Endodermal cell (in vitro differentiated cells): Measurements from ENCODE around the gene DYNC1I1. TPM values are rescaled to one million over a fixed set of nuclear protein-coding genes. Genes with fewer than 3 reads are reported as not detected.

Experiments
- DNase-seq: peaks from one replicate; pipeline ENCODE4 v3.0.0-alpha.2; 2017
- H3K27ac ChIP-seq: 2 replicates; pipeline ENCODE4 v1.5.1; 2013; ENCODE audit warnings: mild to moderate bottlenecking, low read depth, low read length, moderate library complexity
- H3K27me3 ChIP-seq: 2 replicates; pipeline ENCODE4 v1.6.1; 2013; ENCODE audit warnings: mild to moderate bottlenecking, low read length, moderate library complexity; ENCODE audit not compliant: insufficient read depth, control insufficient read depth, poor library complexity, severe bottlenecking
- H3K36me3 ChIP-seq: 2 replicates; pipeline ENCODE4 v1.7.0; 2013; ENCODE audit warnings: mild to moderate bottlenecking, low read length, moderate library complexity; ENCODE audit not compliant: control insufficient read depth, insufficient read depth
- H3K4me1 ChIP-seq: one replicate; pipeline ENCODE4 v1.7.0; 2013; ENCODE audit warnings: low read length; ENCODE audit not compliant: control insufficient read depth, insufficient read depth
- H3K4me3 ChIP-seq: 2 replicates; pipeline ENCODE4 v1.5.1; 2013; ENCODE audit warnings: mild to moderate bottlenecking, low read length, moderate library complexity
- H3K9ac ChIP-seq: 2 replicates; pipeline ENCODE4 v1.6.1; 2013; ENCODE audit warnings: mild to moderate bottlenecking, low read length, moderate library complexity; ENCODE audit not compliant: poor library complexity, severe bottlenecking; ENCODE audit errors: extremely low read depth
- H3K9me3 ChIP-seq: 2 replicates; pipeline ENCODE4 v1.6.1; 2013; ENCODE audit warnings: mild to moderate bottlenecking, low read length, moderate library complexity; ENCODE audit not compliant: control insufficient read depth
- H3K27ac Mint-ChIP-seq: 2 replicates; pipeline ENCODE4 v1.8.0; 2020; ENCODE audit warnings: mixed read lengths
- H3K27me3 Mint-ChIP-seq: 2 replicates; pipeline ENCODE4 v1.8.0; 2021; ENCODE audit warnings: mild to moderate bottlenecking, mixed read lengths; ENCODE audit not compliant: insufficient read depth
- H3K36me3 Mint-ChIP-seq: 2 replicates; pipeline ENCODE4 v1.8.0; 2020; ENCODE audit warnings: low read depth, mixed read lengths
- H3K4me1 Mint-ChIP-seq: 2 replicates; pipeline ENCODE4 v1.8.0; 2020; ENCODE audit warnings: mixed read lengths
- H3K4me3 Mint-ChIP-seq: 2 replicates; pipeline ENCODE4 v1.8.0; 2020; ENCODE audit warnings: mild to moderate bottlenecking, moderate library complexity, mixed read lengths
- H3K9me3 Mint-ChIP-seq: 2 replicates; pipeline ENCODE4 v1.8.0; 2020; ENCODE audit warnings: mild to moderate bottlenecking, mixed read lengths
- WGBS, 2 experiments: methylation state at CpG; one replicate each; pipeline versions ENCODE4 v1.1.5 to v1.1.7; 2013; ENCODE audit warnings: missing lambda C conversion rate in 2 of 2, mixed read lengths in 1 of 2; ENCODE audit not compliant: insufficient coverage in 1 of 2, insufficient read length in 1 of 2; 5-methylcytosine and 5-hydroxymethylcytosine counted together
- total RNA-seq, 2 donors: library from RNA; stranded (reverse); fragmentation: NEBNext Ultra II Directional in 1 of 2; extraction: Animal tissue kit (Norgen Biotek cat#: 25700) in 1 of 2; gene quantifications; 2 replicates in 1 of 2; 3 replicates in 1 of 2; pipeline ENCODE4 v1.2.1, GENCODE V29; 2021
- TF ChIP-seq, protein P1 (sequence below): fragments of 200-600 bp; sonication (generic); conservative IDR thresholded peaks from 2 replicates; pipeline ENCODE4 v1.5.0; 2021; ENCODE audit warnings: antibody characterized with exemption, mild to moderate bottlenecking

The DYNC1I1 gene
- total RNA-seq, 2 donors from 2014 or later = 6.5 to 7.2 TPM

DNA sequence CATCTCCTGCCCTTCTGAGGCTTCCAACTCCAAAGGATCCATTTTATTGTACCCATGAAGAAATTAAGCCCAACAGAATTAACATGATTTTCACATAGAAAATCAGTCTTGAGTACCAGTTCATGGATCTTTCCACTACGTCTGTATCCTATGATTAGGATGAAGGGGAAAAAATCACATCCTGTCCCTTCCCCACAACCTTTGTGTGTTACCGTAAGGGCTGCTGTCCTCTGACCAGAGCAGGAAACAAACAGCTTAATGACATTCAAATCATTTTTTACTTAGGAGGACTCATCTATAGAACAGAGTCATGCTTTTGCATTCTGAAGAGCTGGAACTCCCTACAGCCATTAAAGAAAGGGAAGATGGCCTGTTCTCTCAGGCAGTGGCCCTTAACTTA, 241.5 kb downstream of the DYNC1I1 start:
- H3K36me3 ChIP-seq = no peaks in the 10 kb centered on the region
- H3K9me3 Mint-ChIP-seq = no peaks in the 10 kb centered on the region
- no peaks in the 10 kb centered on the region for H3K27me3 Mint-ChIP-seq
- 94% methylated on average over 2 of the region's 2 CpGs; no CpG with 5 or more reads in 1 of the 2 experiments for WGBS, 2 experiments
- DNase-seq = no peak
- H3K4me1 Mint-ChIP-seq = peaks cover 36% of the 10 kb centered on the region
- H3K9me3 ChIP-seq = no peaks in the 10 kb centered on the region
- H3K4me3 ChIP-seq = no peak overlapping the region
- no peaks in the 10 kb centered on the region for H3K36me3 Mint-ChIP-seq
- TF ChIP-seq, protein P1, sequence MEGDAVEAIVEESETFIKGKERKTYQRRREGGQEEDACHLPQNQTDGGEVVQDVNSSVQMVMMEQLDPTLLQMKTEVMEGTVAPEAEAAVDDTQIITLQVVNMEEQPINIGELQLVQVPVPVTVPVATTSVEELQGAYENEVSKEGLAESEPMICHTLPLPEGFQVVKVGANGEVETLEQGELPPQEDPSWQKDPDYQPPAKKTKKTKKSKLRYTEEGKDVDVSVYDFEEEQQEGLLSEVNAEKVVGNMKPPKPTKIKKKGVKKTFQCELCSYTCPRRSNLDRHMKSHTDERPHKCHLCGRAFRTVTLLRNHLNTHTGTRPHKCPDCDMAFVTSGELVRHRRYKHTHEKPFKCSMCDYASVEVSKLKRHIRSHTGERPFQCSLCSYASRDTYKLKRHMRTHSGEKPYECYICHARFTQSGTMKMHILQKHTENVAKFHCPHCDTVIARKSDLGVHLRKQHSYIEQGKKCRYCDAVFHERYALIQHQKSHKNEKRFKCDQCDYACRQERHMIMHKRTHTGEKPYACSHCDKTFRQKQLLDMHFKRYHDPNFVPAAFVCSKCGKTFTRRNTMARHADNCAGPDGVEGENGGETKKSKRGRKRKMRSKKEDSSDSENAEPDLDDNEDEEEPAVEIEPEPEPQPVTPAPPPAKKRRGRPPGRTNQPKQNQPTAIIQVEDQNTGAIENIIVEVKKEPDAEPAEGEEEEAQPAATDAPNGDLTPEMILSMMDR = no peak
- H3K4me3 Mint-ChIP-seq = no peak overlapping the region
- no peak overlapping the region for H3K27ac ChIP-seq
- H3K27ac Mint-ChIP-seq = no peak overlapping the region
- H3K4me1 ChIP-seq = peaks cover 8% of the 10 kb centered on the region
- no peak overlapping the region for H3K9ac ChIP-seq
- no peaks in the 10 kb centered on the region for H3K27me3 ChIP-seq

DNA sequence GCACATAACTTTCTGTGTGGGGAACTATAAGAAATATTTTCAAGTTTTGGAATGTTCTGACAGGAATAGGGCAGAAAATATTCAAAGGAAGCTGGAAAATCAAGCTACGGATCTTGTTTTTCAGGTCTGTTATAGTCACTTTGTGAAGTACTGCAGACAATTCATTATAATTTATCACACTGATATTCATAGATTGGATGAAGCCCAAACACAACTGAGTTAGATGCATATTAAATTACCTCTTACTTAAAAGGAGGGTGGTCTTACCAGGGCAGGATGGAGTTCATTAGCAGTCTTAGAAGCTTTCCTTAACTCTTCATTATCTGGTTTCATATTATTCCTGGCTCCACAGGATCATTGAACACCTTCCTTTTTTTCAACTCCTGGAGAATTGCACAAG, 242.3 kb downstream of the DYNC1I1 start:
- no peak for DNase-seq
- Mint-ChIP-seq H3K4me3 (no peak overlapping the region), H3K36me3 (no peaks in the 10 kb centered on the region), H3K9me3 (no peaks in the 10 kb centered on the region), H3K27ac (no peak overlapping the region), H3K4me1 (peaks cover 36% of the 10 kb centered on the region), H3K27me3 (no peaks in the 10 kb centered on the region)
- Histone ChIP-seq H3K27me3 (no peaks in the 10 kb centered on the region), H3K9me3 (peaks cover 1% of the 10 kb centered on the region), H3K4me1 (peaks cover 8% of the 10 kb centered on the region), H3K4me3 (no peak overlapping the region), H3K27ac (no peak overlapping the region), H3K36me3 (no peaks in the 10 kb centered on the region), H3K9ac (no peak overlapping the region)
- TF ChIP-seq, protein P1 = no peak
- 94 to 100% methylated on average over 1 of the region's 1 CpG for WGBS, 2 experiments

DNA sequence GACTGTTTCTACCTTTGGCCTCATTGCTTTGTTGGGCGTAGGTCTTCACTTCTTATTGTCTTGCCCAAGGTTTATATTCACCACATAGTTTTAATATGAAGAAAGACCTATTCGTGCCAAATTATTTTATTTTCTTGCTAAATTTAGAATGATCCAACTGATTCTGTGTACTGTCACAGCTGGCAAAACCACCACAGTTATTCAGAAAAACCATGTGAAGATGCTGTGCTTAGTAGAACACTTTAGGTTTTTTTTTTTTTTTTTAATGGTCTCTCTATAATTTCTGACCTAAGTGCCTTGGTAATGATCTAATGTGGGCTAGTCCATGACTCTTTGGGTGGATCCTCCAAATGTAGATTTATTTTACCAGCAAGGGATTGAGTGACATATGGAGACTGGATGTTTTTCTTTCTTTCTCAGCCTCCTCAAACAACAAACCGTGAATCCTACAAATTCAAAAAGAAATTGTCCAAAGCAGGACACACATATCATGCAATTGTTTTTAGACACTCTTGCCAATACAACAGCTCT, 243.8 kb downstream of the DYNC1I1 start:
- peaks cover 36% of the 10 kb centered on the region for H3K4me1 Mint-ChIP-seq
- H3K4me1 ChIP-seq = peaks cover 8% of the 10 kb centered on the region
- no peak overlapping the region for H3K27ac Mint-ChIP-seq
- peaks cover 4% of the 10 kb centered on the region for H3K9me3 ChIP-seq
- TF ChIP-seq, protein P1 = no peak
- H3K36me3 Mint-ChIP-seq = peaks cover 2% of the 10 kb centered on the region
- peaks cover 5% of the 10 kb centered on the region for H3K9me3 Mint-ChIP-seq
- H3K27me3 ChIP-seq = no peaks in the 10 kb centered on the region
- DNase-seq = no peak
- no peaks in the 10 kb centered on the region for H3K36me3 ChIP-seq
- WGBS, 2 experiments = 93 to 97% methylated on average over 2 to 3 of the region's 3 CpGs
- no peak overlapping the region for H3K9ac ChIP-seq
- no peak overlapping the region for H3K4me3 ChIP-seq
- H3K4me3 Mint-ChIP-seq = no peak overlapping the region
- H3K27me3 Mint-ChIP-seq = no peaks in the 10 kb centered on the region
- no peak overlapping the region for H3K27ac ChIP-seq
